KMS-11 (cell line): ENCODE measurements around the gene SMARCB1.

Experiments
- H2AFZ ChIP-seq: fragments of 200-600 bp; sonication (generic); 2 replicates; pipeline ENCODE4 v1.6.1; 2016; ENCODE audit warnings: antibody characterized with exemption, mixed run types, low read depth
- H3K27ac ChIP-seq: fragments of 200-600 bp; sonication (generic); 2 replicates; pipeline ENCODE4 v1.6.1; 2016; ENCODE audit warnings: mild to moderate bottlenecking, mixed run types
- H3K27me3 ChIP-seq: fragments of 200-600 bp; sonication (generic); 2 replicates; pipeline ENCODE4 v1.6.1; 2017; ENCODE audit warnings: mild to moderate bottlenecking, low read depth, mixed run types, moderate library complexity; ENCODE audit not compliant: insufficient read depth
- H3K36me3 ChIP-seq: fragments of 200-600 bp; sonication (generic); 2 replicates; pipeline ENCODE4 v1.6.1; 2017; ENCODE audit warnings: mild to moderate bottlenecking, mixed run types; ENCODE audit not compliant: insufficient read depth
- H3K4me1 ChIP-seq: fragments of 200-600 bp; sonication (generic); 2 replicates; pipeline ENCODE4 v1.6.1; 2016; ENCODE audit warnings: mild to moderate bottlenecking, low read depth, mixed run types; ENCODE audit not compliant: poor library complexity, severe bottlenecking
- H3K4me2 ChIP-seq: fragments of 200-600 bp; sonication (generic); 2 replicates; pipeline ENCODE4 v1.7.0; 2016; ENCODE audit warnings: mild to moderate bottlenecking, mixed run types
- H3K4me3 ChIP-seq: fragments of 200-600 bp; sonication (generic); IDR thresholded peaks from 2 replicates; pipeline ENCODE4 v1.6.1; 2017; ENCODE audit warnings: low read depth, low read length, mixed read lengths; ENCODE audit not compliant: insufficient read depth
- H3K79me2 ChIP-seq: fragments of 200-600 bp; sonication (generic); 2 replicates; pipeline ENCODE4 v1.6.1; 2016; ENCODE audit warnings: low read depth, mixed run types; ENCODE audit not compliant: insufficient read depth
- H3K9ac ChIP-seq: fragments of 200-600 bp; sonication (generic); 2 replicates; pipeline ENCODE4 v1.6.1; 2016; ENCODE audit warnings: mild to moderate bottlenecking, mixed run types
- H4K20me1 ChIP-seq: fragments of 200-600 bp; sonication (generic); 2 replicates; pipeline ENCODE4 v1.6.1; 2016; ENCODE audit warnings: mild to moderate bottlenecking, mixed run types; ENCODE audit not compliant: insufficient read depth
- CTCF ChIP-seq: fragments of 200-600 bp; sonication (generic); conservative IDR thresholded peaks from 2 replicates; pipeline ENCODE4 v1.6.1; 2017; ENCODE audit warnings: low read depth, mild to moderate bottlenecking, antibody characterized with exemption, low read length, moderate library complexity, mixed read lengths

Gene SMARCB1

GRCh38 chr22:23779731-23780130 lies 7.0 kb upstream of the SMARCB1 start:
- H3K27me3 ChIP-seq, result no peaks in the 10 kb centered on the region
- no peaks in the 10 kb centered on the region for H3K79me2 ChIP-seq
- no peaks in the 10 kb centered on the region for H3K36me3 ChIP-seq
- no peak overlapping the region for H3K9ac ChIP-seq
- H3K4me3 ChIP-seq, result no peak overlapping the region
- H3K4me2 ChIP-seq, result no peak overlapping the region
- peaks cover 9% of the 10 kb centered on the region for H3K4me1 ChIP-seq
- H2AFZ ChIP-seq, result no peak overlapping the region
- TF ChIP-seq CTCF, result no peak
- H4K20me1 ChIP-seq, result no peaks in the 10 kb centered on the region
- H3K27ac ChIP-seq, result no peak overlapping the region

GRCh38 chr22:23780146-23780748 lies 6.5 kb upstream of the SMARCB1 start:
- H3K4me3 ChIP-seq, result no peak overlapping the region
- no peaks in the 10 kb centered on the region for H3K79me2 ChIP-seq
- H3K4me1 ChIP-seq, result peaks cover 10% of the 10 kb centered on the region
- no peak for TF ChIP-seq CTCF
- H4K20me1 ChIP-seq, result no peaks in the 10 kb centered on the region
- no peak overlapping the region for H3K27ac ChIP-seq
- H3K27me3 ChIP-seq, result no peaks in the 10 kb centered on the region
- H3K4me2 ChIP-seq, result no peak overlapping the region
- H3K9ac ChIP-seq, result no peak overlapping the region
- no peaks in the 10 kb centered on the region for H3K36me3 ChIP-seq
- no peak overlapping the region for H2AFZ ChIP-seq

GRCh38 chr22:23781065-23781464 lies 5.7 kb upstream of the SMARCB1 start:
- H3K4me1 ChIP-seq, result peaks cover 17% of the 10 kb centered on the region
- H4K20me1 ChIP-seq, result no peaks in the 10 kb centered on the region
- H3K4me2 ChIP-seq, result no peak overlapping the region
- H3K79me2 ChIP-seq, result no peaks in the 10 kb centered on the region
- H3K36me3 ChIP-seq, result no peaks in the 10 kb centered on the region
- no peak overlapping the region for H3K27ac ChIP-seq
- H3K9ac ChIP-seq, result no peak overlapping the region
- no peak for TF ChIP-seq CTCF
- no peak overlapping the region for H2AFZ ChIP-seq
- no peaks in the 10 kb centered on the region for H3K27me3 ChIP-seq
- H3K4me3 ChIP-seq, result no peak overlapping the region

GRCh38 chr22:23781511-23782183 lies 5.1 kb upstream of the SMARCB1 start:
- no peak overlapping the region for H3K9ac ChIP-seq
- H3K4me1 ChIP-seq, result peaks cover 22% of the 10 kb centered on the region
- H3K4me3 ChIP-seq, result no peak overlapping the region
- H3K27ac ChIP-seq, result no peak overlapping the region
- TF ChIP-seq CTCF, result no peak
- H3K36me3 ChIP-seq, result no peaks in the 10 kb centered on the region
- no peaks in the 10 kb centered on the region for H3K79me2 ChIP-seq
- no peak overlapping the region for H3K4me2 ChIP-seq
- H3K27me3 ChIP-seq, result no peaks in the 10 kb centered on the region
- H2AFZ ChIP-seq, result no peak overlapping the region
- H4K20me1 ChIP-seq, result no peaks in the 10 kb centered on the region
